GM12874 (cell line): Measurements from ENCODE around the gene S100B.

Experiments used
- TF ChIP-seq, protein P1 (sequence below): IDR thresholded peaks from 2 replicates; pipeline ENCODE4 v1.5.1; 2011; ENCODE audit warnings: low read depth, mild to moderate bottlenecking, control low read depth, low read length, moderate library complexity; ENCODE audit not compliant: insufficient read depth

Gene S100B

DNA sequence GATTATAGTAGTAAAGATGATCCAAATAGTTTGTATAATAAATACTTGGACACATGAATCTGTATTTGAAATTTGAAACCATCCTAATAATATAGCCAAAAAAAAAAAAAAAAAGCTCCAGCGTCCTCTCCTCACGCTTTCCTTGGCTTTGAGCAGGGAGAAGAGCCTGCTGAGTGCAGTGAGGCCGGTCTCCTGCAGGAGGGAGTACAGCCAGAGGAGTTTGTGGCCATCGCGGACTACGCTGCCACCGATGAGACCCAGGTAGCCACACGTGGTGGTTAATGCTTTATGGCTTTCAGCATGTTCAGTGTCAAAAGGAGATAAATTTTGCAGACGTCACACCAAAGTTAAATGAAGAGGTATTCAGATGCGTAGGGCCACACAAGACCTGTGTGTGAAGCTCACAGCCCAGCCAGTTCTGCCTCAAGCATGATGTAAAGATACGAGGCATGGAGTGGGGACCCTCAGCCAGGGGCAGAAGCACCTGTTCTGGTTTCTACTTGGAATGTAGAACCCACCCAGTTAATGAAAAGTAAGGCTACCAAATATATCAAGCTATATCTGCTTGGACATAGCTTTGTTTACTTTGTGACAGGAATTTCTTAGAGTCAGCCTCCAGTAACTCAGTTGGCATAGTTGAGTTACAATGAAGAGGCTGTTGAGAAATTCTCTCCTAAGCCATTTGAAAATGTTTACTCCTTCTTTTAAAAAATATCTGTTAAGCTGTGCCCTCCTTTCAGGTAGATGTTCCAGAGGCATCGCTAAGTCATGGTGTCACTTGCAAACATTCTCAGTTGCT, 38.7 kb upstream of the S100B start:
- TF ChIP-seq, protein P1, sequence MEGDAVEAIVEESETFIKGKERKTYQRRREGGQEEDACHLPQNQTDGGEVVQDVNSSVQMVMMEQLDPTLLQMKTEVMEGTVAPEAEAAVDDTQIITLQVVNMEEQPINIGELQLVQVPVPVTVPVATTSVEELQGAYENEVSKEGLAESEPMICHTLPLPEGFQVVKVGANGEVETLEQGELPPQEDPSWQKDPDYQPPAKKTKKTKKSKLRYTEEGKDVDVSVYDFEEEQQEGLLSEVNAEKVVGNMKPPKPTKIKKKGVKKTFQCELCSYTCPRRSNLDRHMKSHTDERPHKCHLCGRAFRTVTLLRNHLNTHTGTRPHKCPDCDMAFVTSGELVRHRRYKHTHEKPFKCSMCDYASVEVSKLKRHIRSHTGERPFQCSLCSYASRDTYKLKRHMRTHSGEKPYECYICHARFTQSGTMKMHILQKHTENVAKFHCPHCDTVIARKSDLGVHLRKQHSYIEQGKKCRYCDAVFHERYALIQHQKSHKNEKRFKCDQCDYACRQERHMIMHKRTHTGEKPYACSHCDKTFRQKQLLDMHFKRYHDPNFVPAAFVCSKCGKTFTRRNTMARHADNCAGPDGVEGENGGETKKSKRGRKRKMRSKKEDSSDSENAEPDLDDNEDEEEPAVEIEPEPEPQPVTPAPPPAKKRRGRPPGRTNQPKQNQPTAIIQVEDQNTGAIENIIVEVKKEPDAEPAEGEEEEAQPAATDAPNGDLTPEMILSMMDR: no peak

- TF ChIP-seq, protein P1: no peak
These were observed 36.8 kb upstream of the S100B start for GRCh38 chr21:46641656-46642055.

DNA sequence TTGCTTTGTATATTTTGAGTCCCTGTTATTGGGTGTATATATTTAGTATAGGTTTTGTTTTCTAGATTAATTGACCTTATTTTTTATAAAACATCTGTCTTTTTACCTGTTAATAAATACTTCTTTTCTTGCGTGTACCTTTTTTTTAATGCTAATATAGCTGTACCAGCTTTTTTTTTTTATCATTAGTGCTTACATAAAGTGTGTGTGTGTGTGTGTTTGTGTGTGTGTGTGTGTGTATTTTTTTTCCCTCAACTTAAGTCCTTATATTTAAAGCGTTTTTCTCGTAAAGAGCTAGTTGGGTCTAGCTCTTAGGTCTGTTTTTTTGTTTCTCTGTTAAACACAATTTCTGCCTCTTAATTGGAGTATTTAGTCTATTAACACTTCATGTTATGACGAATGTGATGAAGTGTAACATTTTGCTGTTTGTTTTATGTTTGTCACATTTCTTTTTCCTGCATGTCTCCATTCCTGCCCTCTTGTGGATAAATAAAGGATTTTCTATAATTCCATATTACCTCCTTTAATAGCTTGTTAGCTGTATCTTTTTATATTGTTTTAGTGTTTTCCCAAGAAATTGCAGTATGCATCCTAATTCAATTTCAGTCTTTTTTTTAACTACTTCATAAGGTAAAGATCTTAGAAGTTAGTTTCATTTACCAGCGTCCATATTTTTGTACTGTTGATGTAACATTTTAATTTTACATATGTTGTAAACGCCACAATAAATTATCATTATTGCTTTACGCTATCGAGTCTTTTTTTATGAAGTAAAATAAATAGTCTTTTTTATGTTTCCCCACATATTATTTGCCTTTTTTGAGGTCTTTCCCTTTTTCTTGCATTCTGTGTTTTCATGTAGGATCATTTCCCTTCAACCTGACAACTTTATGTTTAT, 34.9 kb upstream of the S100B start:
- TF ChIP-seq, protein P1: no peak

DNA sequence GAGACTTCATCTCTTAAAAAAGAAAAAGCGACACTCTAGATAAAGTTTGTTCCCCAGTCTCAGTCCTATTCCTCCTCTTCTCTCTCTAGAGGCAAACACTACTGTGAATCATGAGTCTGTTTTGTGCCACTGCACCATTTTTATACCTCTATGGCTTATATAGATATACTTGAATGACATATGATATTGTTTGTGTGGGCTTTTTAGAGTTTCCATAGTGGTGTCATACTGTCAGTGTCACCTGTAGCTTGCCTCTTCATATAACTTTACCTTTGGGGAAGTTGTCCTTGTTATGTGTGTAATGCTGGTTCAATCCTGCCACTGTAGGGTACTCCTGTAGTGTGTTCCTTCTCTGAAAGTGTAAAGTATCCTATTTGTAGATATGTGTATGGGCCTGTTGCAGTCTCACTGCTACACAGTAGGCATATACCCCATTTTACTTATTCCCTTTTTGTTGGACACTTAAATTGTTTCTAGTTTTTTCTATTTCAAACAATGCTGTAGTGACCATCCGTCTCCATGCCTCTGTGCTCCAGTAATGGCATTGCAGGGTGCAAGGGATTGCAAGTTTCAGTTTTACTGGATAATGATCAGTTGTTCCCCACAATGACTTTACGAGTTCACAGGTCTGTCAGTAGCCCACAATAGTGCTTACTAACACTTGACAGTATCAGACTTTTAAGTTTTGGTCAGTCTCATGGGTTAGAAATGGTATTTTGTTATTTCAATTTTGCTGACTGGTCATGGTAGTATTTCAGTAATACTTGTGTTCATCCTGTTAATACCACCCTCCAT, 33.3 kb upstream of the S100B start:
- TF ChIP-seq, protein P1: no peak

- TF ChIP-seq, protein P1: no peak
These were observed 31.8 kb upstream of the S100B start for GRCh38 chr21:46636550-46637285.

GRCh38 chr21:46636181-46636512, 31.3 kb upstream of the S100B start:
- TF ChIP-seq, protein P1: no peak
